AG10803 (cell line): ENCODE results near the gene PGAP2.

Source experiments
- DNase-seq: peaks from one replicate; pipeline ENCODE4 v3.0.0; 2010; ENCODE audit warnings: low read depth
- H3K4me3 ChIP-seq: 2 replicates; pipeline ENCODE4 v1.5.1; 2011; ENCODE audit warnings: mild to moderate bottlenecking, low read length, control low read depth
- TF ChIP-seq, protein P1 (sequence below): conservative IDR thresholded peaks from 2 replicates; pipeline ENCODE4 v1.5.1; 2011; ENCODE audit warnings: mild to moderate bottlenecking, low read length, control low read depth, inconsistent platforms

PGAP2 gene

DNA sequence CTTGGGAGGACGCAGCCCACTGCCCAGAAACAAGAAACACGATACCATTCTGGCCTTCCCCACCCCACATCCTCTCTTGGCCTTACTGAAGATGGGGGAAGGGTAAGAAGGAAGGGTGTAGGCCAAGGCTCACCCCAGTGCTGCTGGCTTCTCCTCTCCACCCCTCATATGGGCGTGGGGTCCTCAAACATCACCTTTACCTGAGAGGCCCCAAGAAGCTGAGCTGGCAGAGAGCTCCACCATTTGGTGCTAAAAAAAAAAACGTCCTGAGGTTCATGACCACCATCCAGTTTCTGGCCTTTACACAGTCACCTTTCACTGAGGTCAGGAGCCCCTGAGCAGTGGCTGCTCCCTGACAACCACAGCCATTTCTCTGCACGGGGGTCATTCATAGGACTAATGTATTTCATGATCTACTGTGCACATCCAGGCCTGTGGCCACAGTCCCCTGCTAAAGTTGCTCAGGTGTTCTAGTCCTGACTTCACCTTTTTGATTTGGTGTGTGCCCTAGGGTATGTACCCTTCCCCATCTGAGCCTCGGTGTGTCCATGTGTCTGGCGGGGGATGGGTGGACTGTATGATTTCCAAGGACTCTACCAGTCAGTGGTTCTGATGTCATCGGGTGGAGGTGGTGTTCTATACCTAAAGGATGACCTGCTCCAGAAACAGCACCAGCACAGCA lies 17.3 kb downstream of the PGAP2 start:
- DNase-seq = no peak
- TF ChIP-seq, protein P1, sequence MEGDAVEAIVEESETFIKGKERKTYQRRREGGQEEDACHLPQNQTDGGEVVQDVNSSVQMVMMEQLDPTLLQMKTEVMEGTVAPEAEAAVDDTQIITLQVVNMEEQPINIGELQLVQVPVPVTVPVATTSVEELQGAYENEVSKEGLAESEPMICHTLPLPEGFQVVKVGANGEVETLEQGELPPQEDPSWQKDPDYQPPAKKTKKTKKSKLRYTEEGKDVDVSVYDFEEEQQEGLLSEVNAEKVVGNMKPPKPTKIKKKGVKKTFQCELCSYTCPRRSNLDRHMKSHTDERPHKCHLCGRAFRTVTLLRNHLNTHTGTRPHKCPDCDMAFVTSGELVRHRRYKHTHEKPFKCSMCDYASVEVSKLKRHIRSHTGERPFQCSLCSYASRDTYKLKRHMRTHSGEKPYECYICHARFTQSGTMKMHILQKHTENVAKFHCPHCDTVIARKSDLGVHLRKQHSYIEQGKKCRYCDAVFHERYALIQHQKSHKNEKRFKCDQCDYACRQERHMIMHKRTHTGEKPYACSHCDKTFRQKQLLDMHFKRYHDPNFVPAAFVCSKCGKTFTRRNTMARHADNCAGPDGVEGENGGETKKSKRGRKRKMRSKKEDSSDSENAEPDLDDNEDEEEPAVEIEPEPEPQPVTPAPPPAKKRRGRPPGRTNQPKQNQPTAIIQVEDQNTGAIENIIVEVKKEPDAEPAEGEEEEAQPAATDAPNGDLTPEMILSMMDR = no peak

DNA sequence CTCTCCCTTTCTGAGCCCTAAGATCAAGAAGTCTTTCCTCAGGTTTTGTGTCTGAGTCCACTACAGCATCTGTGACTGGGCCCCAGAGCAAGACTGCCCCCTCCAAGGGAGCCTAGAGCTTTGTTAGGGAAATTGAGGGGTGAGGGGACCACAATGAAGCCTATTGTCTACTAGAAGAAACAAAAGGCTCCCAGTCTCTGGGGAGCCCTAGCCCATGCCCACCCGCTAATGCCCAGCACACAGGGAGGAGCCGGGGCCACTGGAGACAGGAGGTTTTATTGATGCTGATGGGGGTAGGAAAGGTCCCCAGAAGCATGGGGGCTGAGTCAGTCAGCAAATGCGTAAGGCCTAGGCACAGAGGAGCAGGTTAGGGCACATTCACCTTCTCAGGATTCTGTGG lies 18.4 kb downstream of the PGAP2 start:
- TF ChIP-seq, protein P1 = no peak
- no peak for DNase-seq

More for the DNA sequence above, 17.3 kb downstream of the PGAP2 start:
- H3K4me3 ChIP-seq = no peak overlapping the region

DNA sequence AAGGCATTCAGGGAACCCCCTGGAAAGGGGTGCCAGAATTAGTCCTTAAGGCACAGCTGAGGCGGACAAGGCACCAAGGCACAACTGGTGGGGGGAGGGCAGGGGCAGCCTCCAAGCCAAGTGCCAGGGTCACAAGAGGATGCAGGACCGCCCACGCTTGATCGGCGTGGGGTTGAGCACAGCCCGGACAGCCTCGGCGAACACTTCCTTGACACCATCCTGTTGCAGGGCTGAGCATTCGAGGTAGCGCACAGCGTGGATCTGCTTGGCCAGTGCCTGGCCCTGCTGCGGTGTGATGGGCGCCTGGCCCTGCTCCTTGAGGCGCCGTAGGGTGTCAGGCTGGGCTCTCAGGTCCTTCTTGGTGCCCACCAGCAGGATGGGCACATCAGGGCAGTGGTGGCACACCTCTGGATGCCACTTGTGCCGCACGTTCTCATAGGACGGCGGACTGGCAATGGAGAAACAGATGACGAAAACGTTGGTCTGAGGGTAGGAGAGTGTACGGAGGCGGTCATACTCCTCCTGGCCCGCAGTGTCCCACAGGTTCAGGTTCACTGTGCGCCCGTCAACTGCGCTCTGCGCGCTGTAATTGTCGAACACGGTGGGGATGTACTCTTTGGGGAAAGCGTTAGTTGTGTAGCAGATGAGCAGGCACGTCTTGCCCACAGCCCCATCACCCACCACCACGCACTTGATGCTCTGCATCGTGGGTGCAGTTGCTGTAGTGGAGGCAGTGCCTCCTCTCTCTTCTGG lies 19.2 kb downstream of the PGAP2 start:
- TF ChIP-seq, protein P1 = no peak
- H3K4me3 ChIP-seq = no peak overlapping the region
- no peak for DNase-seq

More for the DNA sequence above, 18.4 kb downstream of the PGAP2 start:
- no peak overlapping the region for H3K4me3 ChIP-seq

DNA sequence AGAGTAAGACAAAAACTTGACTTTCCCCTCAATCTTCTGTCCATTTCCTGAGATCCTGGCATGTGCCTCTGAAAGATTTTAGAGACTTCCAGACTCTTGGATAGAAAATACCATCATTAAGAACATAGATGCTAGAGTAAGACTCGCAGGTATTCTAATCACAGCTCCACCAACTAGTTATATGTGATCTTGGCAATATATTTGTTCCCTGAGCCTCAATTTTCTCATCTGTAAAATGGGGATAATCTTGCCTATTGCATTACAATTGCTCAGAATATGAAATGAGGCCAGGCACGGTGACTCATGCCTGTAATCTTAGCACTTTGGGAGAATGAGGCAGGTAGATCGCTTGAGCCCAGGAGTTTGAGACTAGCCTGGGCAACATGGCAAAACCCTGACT lies 21.7 kb downstream of the PGAP2 start:
- H3K4me3 ChIP-seq = no peak overlapping the region
- TF ChIP-seq, protein P1 = no peak
- no peak for DNase-seq

DNA sequence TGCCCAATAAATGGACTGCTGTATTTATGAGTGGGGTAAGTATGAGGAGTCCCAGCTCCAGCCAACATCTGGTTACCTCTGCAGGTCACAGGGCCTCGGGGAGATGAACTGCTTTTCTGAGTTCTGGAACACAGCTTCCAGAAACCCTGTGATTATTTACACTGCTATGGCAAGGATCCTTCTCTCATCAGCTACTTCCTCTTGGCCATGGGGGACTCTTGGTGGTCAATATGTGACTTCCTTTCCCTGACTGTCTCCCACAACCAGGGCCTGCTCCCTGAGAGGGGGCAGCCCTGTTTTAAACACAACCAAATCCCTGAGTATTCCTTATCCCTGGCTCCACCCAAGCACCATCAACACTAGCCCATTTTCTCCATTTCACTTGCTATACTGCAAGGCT lies 22.4 kb downstream of the PGAP2 start:
- no peak overlapping the region for H3K4me3 ChIP-seq
- DNase-seq = no peak
- TF ChIP-seq, protein P1 = no peak

DNA sequence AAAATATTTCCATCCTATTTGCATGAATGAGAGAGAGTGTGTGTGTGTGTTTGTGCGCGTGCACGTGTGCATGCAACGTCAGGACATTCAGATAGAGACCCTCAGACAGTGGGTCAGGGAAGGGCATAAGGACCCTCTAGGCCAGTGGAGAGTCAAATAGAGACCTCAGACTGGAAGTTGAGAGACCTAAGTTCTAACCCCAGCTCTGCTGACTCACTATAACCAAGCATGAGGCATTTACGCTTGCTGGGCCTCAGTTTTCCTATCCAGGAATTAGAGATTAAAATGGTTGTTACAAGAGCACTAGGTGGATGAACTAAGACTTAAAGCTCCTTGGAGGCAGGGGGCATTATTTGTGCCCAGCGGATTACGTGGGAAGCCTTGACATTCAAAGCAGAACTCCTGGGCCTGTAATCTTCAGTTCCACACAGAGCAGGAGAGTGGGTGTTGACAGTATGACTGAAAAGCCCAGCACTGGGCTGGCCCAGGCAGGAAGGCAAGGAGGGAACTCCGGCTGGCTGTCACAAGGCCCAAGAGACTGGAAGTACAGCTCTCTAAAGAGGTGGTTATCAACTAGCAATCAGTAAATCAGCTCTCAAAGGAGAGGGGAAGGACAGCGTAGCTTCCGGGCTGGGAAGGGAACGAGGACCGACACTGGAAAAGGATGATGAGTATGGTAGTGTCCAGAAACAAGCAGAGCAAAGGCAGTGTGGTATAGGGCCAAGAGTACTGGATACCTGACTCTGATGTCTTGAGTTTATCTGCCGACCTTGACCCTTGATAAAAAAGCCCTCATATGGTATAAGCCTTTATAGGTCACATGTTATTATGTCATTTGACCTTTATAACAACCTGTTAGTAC lies 23.2 kb downstream of the PGAP2 start:
- DNase-seq = no peak
- no peak overlapping the region for H3K4me3 ChIP-seq
- TF ChIP-seq, protein P1 = no peak
